IMR-90 (cell line): ENCODE data around the gene CNKSR3. TPM values are rescaled to one million over a fixed set of nuclear protein-coding genes. Genes with fewer than 3 reads are reported as not detected.

Source experiments
- ATAC-seq: fragments of 200-7000 bp; cut with Tn5 transposase; 2 replicates; pipeline ENCODE4 v1.9.1; 2020; ENCODE audit warnings: low read depth, mild to moderate bottlenecking, moderate library complexity
- BruUV-seq: library from RNA; stranded (reverse); fragments of 400-500 nt; replicated peaks from 2 replicates; lab custom pipeline; 2021; lab: Mats Ljungman, UMichigan
- CTCF ChIA-PET: fragments of 300-600 bp; formaldehyde crosslinking; extraction: SDS; loops from one replicate; lab custom pipeline; 2021; ENCODE audit warnings: antibody characterized with exemption; lab: Yijun Ruan, JAX
- POLR2A ChIA-PET: fragments of 300-600 bp; sonication (Branson Sonifier 250); formaldehyde crosslinking; loops from one replicate; lab custom pipeline; 2022; ENCODE audit warnings: antibody characterized with exemption; ENCODE audit not compliant: unreplicated experiment; lab: Charles Lee
- DNase-seq: peaks from one replicate; pipeline ENCODE4 v3.0.0; 2013
- H2AFZ ChIP-seq: replicated peaks from 2 replicates; pipeline ENCODE3; 2013; ENCODE audit warnings: low read length, mild to moderate bottlenecking; ENCODE audit not compliant: poor library complexity
- H2AK5ac ChIP-seq: 2 replicates; pipeline ENCODE4 v1.6.1; 2013; ENCODE audit warnings: low read depth, low read length, inconsistent platforms
- H2AK9ac ChIP-seq: replicated peaks from 2 replicates; pipeline ENCODE3; 2013; ENCODE audit warnings: mild to moderate bottlenecking, low read depth, low read length, moderate library complexity; ENCODE audit not compliant: poor library complexity
- H2BK120ac ChIP-seq: 2 replicates; pipeline ENCODE4 v1.6.1; 2013; ENCODE audit warnings: low read depth, low read length, inconsistent platforms
- H2BK15ac ChIP-seq: 3 replicates; pipeline ENCODE4 v1.6.1; 2013; ENCODE audit warnings: low read depth, low read length, inconsistent platforms
- H2BK20ac ChIP-seq: 2 replicates; pipeline ENCODE4 v1.6.1; 2013; ENCODE audit warnings: low read depth, mild to moderate bottlenecking, inconsistent platforms, low read length, moderate library complexity
- H2BK5ac ChIP-seq: 2 replicates; pipeline ENCODE4 v1.6.1; 2013; ENCODE audit warnings: mild to moderate bottlenecking, low read depth, low read length, inconsistent platforms; ENCODE audit not compliant: poor library complexity, severe bottlenecking
- H3K14ac ChIP-seq: replicated peaks from 2 replicates; pipeline ENCODE4 v1.6.1; 2013; ENCODE audit warnings: low read depth, low read length, inconsistent platforms
- H3K18ac ChIP-seq: 2 replicates; pipeline ENCODE4 v1.6.1; 2013; ENCODE audit warnings: low read depth, low read length, control low read depth
- H3K23ac ChIP-seq: 2 replicates; pipeline ENCODE4 v1.6.1; 2013; ENCODE audit warnings: low read depth, low read length, inconsistent platforms
- H3K27ac ChIP-seq: 2 replicates; pipeline ENCODE4 v1.5.1; 2013; ENCODE audit warnings: mild to moderate bottlenecking, control low read depth, low read length; ENCODE audit not compliant: insufficient read depth
- H3K27me3 ChIP-seq: 2 replicates; pipeline ENCODE4 v1.6.1; 2013; ENCODE audit warnings: low read length; ENCODE audit not compliant: control insufficient read depth, insufficient read depth
- H3K36me3 ChIP-seq: 2 replicates; pipeline ENCODE4 v1.6.1; 2013; ENCODE audit warnings: low read length, mixed read lengths; ENCODE audit not compliant: control insufficient read depth, insufficient read depth
- H3K4ac ChIP-seq: 2 replicates; pipeline ENCODE4 v1.6.1; 2013; ENCODE audit warnings: low read depth, low read length, inconsistent platforms
- H3K4me1 ChIP-seq: 2 replicates; pipeline ENCODE4 v1.6.1; 2013; ENCODE audit warnings: low read length, mixed read lengths; ENCODE audit not compliant: control insufficient read depth, insufficient read depth
- H3K4me2 ChIP-seq: 2 replicates; pipeline ENCODE4 v1.6.1; 2013; ENCODE audit warnings: low read depth, mild to moderate bottlenecking, control low read depth, low read length, moderate library complexity
- H3K4me3 ChIP-seq: 2 replicates; pipeline ENCODE4 v1.5.1; 2013; ENCODE audit warnings: low read depth, mild to moderate bottlenecking, control low read depth, low read length, moderate library complexity; ENCODE audit not compliant: insufficient read depth
- H3K56ac ChIP-seq: 2 replicates; pipeline ENCODE4 v1.6.1; 2013; ENCODE audit warnings: low read length, inconsistent platforms; ENCODE audit not compliant: insufficient read depth; ENCODE audit errors: extremely low read depth
- H3K79me1 ChIP-seq, 2 experiments: 2 replicates each; pipeline ENCODE4 v1.6.1; 2013; ENCODE audit warnings: low read length in 2 of 2, inconsistent platforms in 1 of 2, low read depth in 1 of 2
- H3K9ac ChIP-seq: 2 replicates; pipeline ENCODE4 v1.6.1; 2013; ENCODE audit warnings: low read depth, low read length, control low read depth
- H3K9me1 ChIP-seq: 2 replicates; pipeline ENCODE4 v1.6.1; 2013; ENCODE audit warnings: low read length, inconsistent platforms; ENCODE audit not compliant: insufficient read depth
- H3K9me3 ChIP-seq: 2 replicates; pipeline ENCODE4 v1.6.1; 2013; ENCODE audit warnings: low read length; ENCODE audit not compliant: control insufficient read depth, insufficient read depth
- H4K20me1 ChIP-seq: 2 replicates; pipeline ENCODE4 v1.6.1; 2013; ENCODE audit warnings: low read length, inconsistent platforms; ENCODE audit not compliant: insufficient read depth
- H4K5ac ChIP-seq: 2 replicates; pipeline ENCODE4 v1.6.1; 2013; ENCODE audit warnings: mild to moderate bottlenecking, low read depth, low read length, control low read depth
- H4K8ac ChIP-seq, 2 experiments: 2 replicates each; pipeline ENCODE4 v1.6.1; 2013; ENCODE audit warnings: low read depth in 2 of 2, low read length in 2 of 2, control low read depth in 1 of 2, inconsistent platforms in 1 of 2
- H4K91ac ChIP-seq: 2 replicates; pipeline ENCODE4 v1.6.1; 2013; ENCODE audit warnings: low read depth, low read length, inconsistent platforms; ENCODE audit not compliant: insufficient read depth
- BHLHE40 ChIP-seq: fragments of 150-350 bp; IDR thresholded peaks from 2 replicates; pipeline ENCODE4 v1.6.1; 2016; ENCODE audit warnings: mild to moderate bottlenecking, low read depth, low read length
- CEBPB ChIP-seq: IDR thresholded peaks from 2 replicates; pipeline ENCODE4 v1.6.1; 2012; ENCODE audit warnings: low read depth, low read length, improper control_type of control experiment
- CHD1 ChIP-seq: IDR thresholded peaks from 2 replicates; pipeline ENCODE4 v1.6.1; 2012; ENCODE audit warnings: low read depth, low read length, improper control_type of control experiment
- CTCF ChIP-seq: conservative IDR thresholded peaks from 2 replicates; pipeline ENCODE4 v1.5.1; 2012; ENCODE audit warnings: mild to moderate bottlenecking, low read depth, low read length, improper control_type of control experiment
- FOS ChIP-seq: fragments of 150-350 bp; IDR thresholded peaks from 2 replicates; pipeline ENCODE4 v1.6.1; 2016; ENCODE audit warnings: low read depth, low read length
- MAFK ChIP-seq: IDR thresholded peaks from 2 replicates; pipeline ENCODE4 v1.6.1; 2012; ENCODE audit warnings: low read depth, low read length, improper control_type of control experiment
- MAZ ChIP-seq: IDR thresholded peaks from 2 replicates; pipeline ENCODE4 v1.6.1; 2012; ENCODE audit warnings: low read depth, mild to moderate bottlenecking, low read length, improper control_type of control experiment, moderate library complexity, borderline replicate concordance
- MXI1 ChIP-seq: IDR thresholded peaks from 2 replicates; pipeline ENCODE4 v1.6.1; 2012; ENCODE audit warnings: low read depth, mild to moderate bottlenecking, low read length, moderate library complexity, borderline replicate concordance
- NFE2L2 ChIP-seq: fragments of 150-350 bp; IDR thresholded peaks from 2 replicates; pipeline ENCODE4 v1.6.1; 2016; ENCODE audit warnings: low read depth, mild to moderate bottlenecking, low read length
- POLR2A ChIP-seq: IDR thresholded peaks from 2 replicates; pipeline ENCODE4 v1.6.1; 2012; ENCODE audit warnings: mild to moderate bottlenecking, low read depth, low read length
- RAD21 ChIP-seq: IDR thresholded peaks from 2 replicates; pipeline ENCODE4 v1.6.1; 2012; ENCODE audit warnings: low read length, improper control_type of control experiment
- RCOR1 ChIP-seq: IDR thresholded peaks from 2 replicates; pipeline ENCODE4 v1.6.1; 2012; ENCODE audit warnings: mild to moderate bottlenecking, low read length, improper control_type of control experiment; ENCODE audit not compliant: insufficient replicate concordance
- RFX5 ChIP-seq: IDR thresholded peaks from 2 replicates; pipeline ENCODE4 v1.8.0; 2012; ENCODE audit warnings: low read depth, mild to moderate bottlenecking, low read length, moderate library complexity
- SMC3 ChIP-seq: fragments of 150-350 bp; IDR thresholded peaks from 2 replicates; pipeline ENCODE4 v1.6.1; 2016; ENCODE audit warnings: low read depth, mild to moderate bottlenecking, antibody characterized with exemption, low read length, moderate library complexity
- USF2 ChIP-seq: fragments of 150-350 bp; IDR thresholded peaks from 2 replicates; pipeline ENCODE4 v1.6.1; 2017; ENCODE audit warnings: mild to moderate bottlenecking, antibody characterized with exemption, low read length, low read depth
- WGBS, 2 experiments: methylation state at CpG; one replicate each; pipeline versions ENCODE4 v1.1.5 to v1.1.7; 2013; ENCODE audit warnings: missing lambda C conversion rate in 2 of 2; ENCODE audit not compliant: insufficient read length in 1 of 2; ENCODE audit errors: extremely low coverage in 2 of 2; 5-methylcytosine and 5-hydroxymethylcytosine counted together
- dilution Hi-C: fragments of 300-500 bp; cut with HindIII; formaldehyde crosslinking; loops from one replicate; pipeline ENCODE4 v1.14.3; 2018; ENCODE audit warnings: low sequenced_read_pairs; ENCODE audit not compliant: unreplicated experiment
- in situ Hi-C: fragments of 300-500 bp; cut with MboI; formaldehyde crosslinking; loops from 3 replicates; pipeline ENCODE4 v1.14.3; 2019; ENCODE audit warnings: low sequenced_read_pairs, inconsistent platforms, mixed read lengths
- intact Hi-C: fragments of 100-400 bp; cut with micrococcal nuclease; formaldehyde crosslinking; loops from 2 replicates; pipeline ENCODE4 v1.10.0; 2022
- polyA plus RNA-seq, 3 experiments: library from polyadenylated mRNA; depleted of rRNA; stranded (reverse); fragments of >200 nt; gene quantifications; 2 replicates each; pipeline ENCODE4 v1.2.3, GENCODE V29; 2012; ENCODE audit warnings: low replicate concordance in 1 of 3
- total RNA-seq: library from RNA; depleted of rRNA; stranded (reverse); fragments of >200 nt; gene quantifications from 2 replicates; pipeline ENCODE4 v1.2.3, GENCODE V29; 2012
- TF ChIP-seq, protein P1 (sequence below): fragments of 150-350 bp; IDR thresholded peaks from 2 replicates; pipeline ENCODE4 v1.6.1; 2016; ENCODE audit warnings: low read depth, mild to moderate bottlenecking, low read length, moderate library complexity, borderline replicate concordance

The CNKSR3 gene
- total and polyA plus RNA-seq, 2 of the 4 experiments (the other 2 are of a cell fraction) = 6.7 to 15.8 TPM

- H3K9me3 ChIP-seq = no peaks in the 10 kb centered on the region
- H3K27me3 ChIP-seq = no peaks in the 10 kb centered on the region
- H2BK120ac ChIP-seq = no peak overlapping the region
- in situ Hi-C loops = no loop called here
- peaks cover 8% of the 10 kb centered on the region for H3K4me1 ChIP-seq
- ATAC-seq (no peak), DNase-seq (no peak)
- H4K8ac ChIP-seq = no peak overlapping the region
- H2AK9ac ChIP-seq = no peak overlapping the region
- no peak overlapping the region for H3K27ac ChIP-seq
- no peak overlapping the region for H3K56ac ChIP-seq
- no peak overlapping the region for H3K18ac ChIP-seq
- peaks cover 12 to 30% of the 10 kb centered on the region in 2 experiments for H3K79me1 ChIP-seq
- peaks cover 3% of the 10 kb centered on the region for H3K36me3 ChIP-seq
- H3K9me1 ChIP-seq = peaks cover 6% of the 10 kb centered on the region
- no peak overlapping the region for H2AFZ ChIP-seq
- H3K9ac ChIP-seq = no peak overlapping the region
- intact Hi-C loops = no loop called here
- no CpG with 5 or more reads among the region's 8 CpGs for WGBS, 2 experiments
- no peak overlapping the region for H2BK20ac ChIP-seq
- H3K4ac ChIP-seq = no peak overlapping the region
- no peak overlapping the region for H3K14ac ChIP-seq
- H4K5ac ChIP-seq = no peak overlapping the region
- no peak overlapping the region for H4K91ac ChIP-seq
- peaks cover 9% of the 10 kb centered on the region; the same call in 1 of the 2 replicates for H4K20me1 ChIP-seq
- dilution Hi-C loops = no loop called here
- H3K23ac ChIP-seq = no peak overlapping the region
- no peak overlapping the region for H2AK5ac ChIP-seq
- no peak overlapping the region for H3K4me2 ChIP-seq
- ChIA-PET POLR2A (no interaction called here), CTCF (interaction anchor here (0.6 to 1.4 kb wide), 2 partner anchors 17 to 1301 kb away, joined by 3 to 6 read pairs; no protein-coding TSS in a partner anchor)
- no peak for TF ChIP-seq CEBPB
- TF ChIP-seq BHLHE40 = no peak
- no peak for TF ChIP-seq MAFK
- no peak for TF ChIP-seq CHD1
- TF ChIP-seq SMC3 = no peak
- TF ChIP-seq RCOR1 = no peak
- no peak for TF ChIP-seq USF2
- no peak for TF ChIP-seq MAZ
- TF ChIP-seq MXI1 = no peak
- no peak for TF ChIP-seq CTCF
- no peak for TF ChIP-seq NFE2L2
- TF ChIP-seq POLR2A = no peak
- TF ChIP-seq FOS = no peak
- TF ChIP-seq RFX5 = no peak
- no peak for TF ChIP-seq RAD21
- TF ChIP-seq, protein P1, sequence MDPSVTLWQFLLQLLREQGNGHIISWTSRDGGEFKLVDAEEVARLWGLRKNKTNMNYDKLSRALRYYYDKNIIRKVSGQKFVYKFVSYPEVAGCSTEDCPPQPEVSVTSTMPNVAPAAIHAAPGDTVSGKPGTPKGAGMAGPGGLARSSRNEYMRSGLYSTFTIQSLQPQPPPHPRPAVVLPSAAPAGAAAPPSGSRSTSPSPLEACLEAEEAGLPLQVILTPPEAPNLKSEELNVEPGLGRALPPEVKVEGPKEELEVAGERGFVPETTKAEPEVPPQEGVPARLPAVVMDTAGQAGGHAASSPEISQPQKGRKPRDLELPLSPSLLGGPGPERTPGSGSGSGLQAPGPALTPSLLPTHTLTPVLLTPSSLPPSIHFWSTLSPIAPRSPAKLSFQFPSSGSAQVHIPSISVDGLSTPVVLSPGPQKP = no peak
- no peak overlapping the region for H2BK5ac ChIP-seq
- no peak overlapping the region for H3K4me3 ChIP-seq
- BruUV-seq = no TSS peak
- H2BK15ac ChIP-seq = no peak overlapping the region
Measured at GRCh38 chr6:154446984-154447383, 63.5 kb downstream of the CNKSR3 start.
